WERI-Rb-1 (cell line): ENCODE results near the gene MTM1.

Experiments
- DNase-seq: peaks from one replicate; pipeline ENCODE4 v3.0.0-alpha.2; 2020
- H3K27ac ChIP-seq: fragments of 250-450 bp; sonication (Bioruptor Pico); 2 replicates; pipeline ENCODE4 v1.5.1; 2020; ENCODE audit warnings: mild to moderate bottlenecking, moderate library complexity
- H3K27me3 ChIP-seq: fragments of 250-450 bp; sonication (Bioruptor Pico); 2 replicates; pipeline ENCODE4 v1.5.1; 2021; ENCODE audit warnings: mild to moderate bottlenecking, low read depth, moderate library complexity; ENCODE audit not compliant: insufficient read depth, severe bottlenecking
- H3K36me3 ChIP-seq: fragments of 250-450 bp; sonication (Bioruptor Pico); 2 replicates; pipeline ENCODE4 v1.5.1; 2020; ENCODE audit warnings: mild to moderate bottlenecking, moderate library complexity
- H3K4me3 ChIP-seq: 2 replicates; pipeline ENCODE4 v1.5.1; 2011; ENCODE audit warnings: low read depth, mild to moderate bottlenecking, control low read depth, low read length
- H3K9me3 ChIP-seq: fragments of 250-450 bp; sonication (Bioruptor Pico); 2 replicates; pipeline ENCODE4 v1.5.1; 2021; ENCODE audit warnings: mild to moderate bottlenecking, moderate library complexity; ENCODE audit not compliant: severe bottlenecking
- TF ChIP-seq, protein P1 (sequence below): IDR thresholded peaks from 2 replicates; pipeline ENCODE4 v1.5.1; 2011; ENCODE audit warnings: low read depth, mild to moderate bottlenecking, control low read depth, inconsistent platforms, low read length

MTM1 gene

GRCh38 chrX:150698981-150699380, 130.6 kb downstream of the MTM1 start:
- DNase-seq, result no peak
- no peak overlapping the region for H3K4me3 ChIP-seq
- no peak overlapping the region for H3K27ac ChIP-seq
- H3K36me3 ChIP-seq, result peaks cover 52% of the 10 kb centered on the region
- H3K27me3 ChIP-seq, result peaks cover 6% of the 10 kb centered on the region
- TF ChIP-seq, protein P1, sequence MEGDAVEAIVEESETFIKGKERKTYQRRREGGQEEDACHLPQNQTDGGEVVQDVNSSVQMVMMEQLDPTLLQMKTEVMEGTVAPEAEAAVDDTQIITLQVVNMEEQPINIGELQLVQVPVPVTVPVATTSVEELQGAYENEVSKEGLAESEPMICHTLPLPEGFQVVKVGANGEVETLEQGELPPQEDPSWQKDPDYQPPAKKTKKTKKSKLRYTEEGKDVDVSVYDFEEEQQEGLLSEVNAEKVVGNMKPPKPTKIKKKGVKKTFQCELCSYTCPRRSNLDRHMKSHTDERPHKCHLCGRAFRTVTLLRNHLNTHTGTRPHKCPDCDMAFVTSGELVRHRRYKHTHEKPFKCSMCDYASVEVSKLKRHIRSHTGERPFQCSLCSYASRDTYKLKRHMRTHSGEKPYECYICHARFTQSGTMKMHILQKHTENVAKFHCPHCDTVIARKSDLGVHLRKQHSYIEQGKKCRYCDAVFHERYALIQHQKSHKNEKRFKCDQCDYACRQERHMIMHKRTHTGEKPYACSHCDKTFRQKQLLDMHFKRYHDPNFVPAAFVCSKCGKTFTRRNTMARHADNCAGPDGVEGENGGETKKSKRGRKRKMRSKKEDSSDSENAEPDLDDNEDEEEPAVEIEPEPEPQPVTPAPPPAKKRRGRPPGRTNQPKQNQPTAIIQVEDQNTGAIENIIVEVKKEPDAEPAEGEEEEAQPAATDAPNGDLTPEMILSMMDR, result no peak
- H3K9me3 ChIP-seq, result no peaks in the 10 kb centered on the region

- H3K27ac ChIP-seq, result no peak overlapping the region
- H3K4me3 ChIP-seq, result no peak overlapping the region
- H3K27me3 ChIP-seq, result peaks cover 1% of the 10 kb centered on the region
- H3K9me3 ChIP-seq, result no peaks in the 10 kb centered on the region
- no peak for DNase-seq
- H3K36me3 ChIP-seq, result peaks cover 43% of the 10 kb centered on the region
- TF ChIP-seq, protein P1, result no peak
Observed at GRCh38 chrX:150700107-150700506, 131.7 kb downstream of the MTM1 start.

- TF ChIP-seq, protein P1, result no peak
- no peak overlapping the region for H3K4me3 ChIP-seq
- H3K9me3 ChIP-seq, result no peaks in the 10 kb centered on the region
- no peaks in the 10 kb centered on the region for H3K27me3 ChIP-seq
- H3K27ac ChIP-seq, result no peak overlapping the region
- DNase-seq, result no peak
- peaks cover 38% of the 10 kb centered on the region for H3K36me3 ChIP-seq
Observed at GRCh38 chrX:150701377-150701776, 133.0 kb downstream of the MTM1 start.

GRCh38 chrX:150702966-150703694, 134.7 kb downstream of the MTM1 start:
- TF ChIP-seq, protein P1, result no peak
- no peak for DNase-seq
- H3K9me3 ChIP-seq, result no peaks in the 10 kb centered on the region
- H3K27me3 ChIP-seq, result no peaks in the 10 kb centered on the region
- peaks cover 30% of the 10 kb centered on the region for H3K36me3 ChIP-seq
- H3K27ac ChIP-seq, result no peak overlapping the region
- no peak overlapping the region for H3K4me3 ChIP-seq

DNA sequence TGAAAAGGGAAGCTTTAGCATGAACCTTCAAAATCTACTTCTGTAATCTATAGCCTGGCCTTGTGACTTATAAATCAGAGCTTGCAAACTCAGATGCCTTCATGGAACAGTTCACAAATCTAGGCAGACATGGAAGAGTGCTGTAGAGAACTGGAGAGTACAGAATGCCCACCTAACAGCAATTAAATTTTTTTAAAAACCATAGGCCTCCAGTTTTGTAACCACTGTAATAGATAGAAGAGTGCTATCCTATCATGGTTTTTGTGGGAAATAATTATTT, 135.2 kb downstream of the MTM1 start:
- Histone ChIP-seq H3K27me3 (no peaks in the 10 kb centered on the region), H3K9me3 (no peaks in the 10 kb centered on the region), H3K36me3 (peaks cover 30% of the 10 kb centered on the region), H3K27ac (no peak overlapping the region), H3K4me3 (no peak overlapping the region)
- DNase-seq, result no peak
- TF ChIP-seq, protein P1, result no peak

GRCh38 chrX:150704030-150704613, 135.7 kb downstream of the MTM1 start:
- H3K36me3 ChIP-seq, result peaks cover 30% of the 10 kb centered on the region
- no peak overlapping the region for H3K27ac ChIP-seq

More at GRCh38 chrX:150704030-150704613, 135.7 kb downstream of the MTM1 start:
- H3K27me3 ChIP-seq, result no peaks in the 10 kb centered on the region
- H3K9me3 ChIP-seq, result no peaks in the 10 kb centered on the region
- DNase-seq, result no peak
- no peak overlapping the region for H3K4me3 ChIP-seq
- TF ChIP-seq, protein P1, result no peak
